H1 (cell line): ENCODE results near the gene KRTAP5-8. TPM values are rescaled to one million over a fixed set of nuclear protein-coding genes. Genes with fewer than 3 reads are reported as not detected.

ENCODE experiments used
- YY1 ChIP-seq: IDR thresholded peaks from 2 replicates; pipeline ENCODE4 v1.6.1; 2011; ENCODE audit warnings: low read depth, mild to moderate bottlenecking, low read length
- polyA plus RNA-seq, 7 experiments: library from polyadenylated mRNA; depleted of rRNA in 3 of 7; stranded (reverse) in 5 of 7; unstranded in 2 of 7; fragments of >200 nt in 5 of 7; fragments of 200-250 nt in 2 of 7; gene quantifications; 1 replicate in 5 of 7; 2 replicates in 1 of 7; 4 replicates in 1 of 7; pipeline versions ENCODE4 v1.2.1 to v1.2.3, GENCODE V29; 2011 to 2013; ENCODE audit warnings: missing spikeins in 2 of 7, mixed read lengths in 2 of 7
- total RNA-seq: library from RNA; stranded (reverse); fragmentation: NEBNext Ultra II Directional; extraction: Animal tissue kit (Norgen Biotek cat#: 25700); gene quantifications from 2 replicates; pipeline ENCODE4 v1.2.1, GENCODE V29; 2021

Gene KRTAP5-8
- total and polyA plus RNA-seq, 2 of the 8 experiments (the other 6 are each of a cell fraction or from before 2014, with no cell fraction given), result not detected

DNA sequence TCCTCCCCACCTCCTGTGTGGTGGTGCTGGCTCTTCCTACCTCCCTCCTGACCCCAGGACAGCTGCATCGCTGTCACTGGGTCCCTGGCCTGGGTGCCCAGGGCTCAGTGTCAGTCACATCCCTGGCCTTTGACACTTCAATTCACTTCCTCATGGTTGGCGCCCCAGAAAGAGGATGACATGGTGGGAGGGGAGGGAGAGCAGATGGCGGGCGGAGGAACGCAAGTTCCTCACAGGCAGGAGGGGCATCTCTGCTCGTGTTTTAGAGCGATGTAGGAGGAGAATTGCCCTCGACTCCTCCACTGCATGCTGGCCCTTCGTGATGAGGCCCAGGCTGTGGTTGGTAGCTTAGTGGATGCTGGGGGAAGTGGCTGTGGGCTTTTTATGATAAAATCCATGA, 45.9 kb upstream of the KRTAP5-8 start (continued):
- TF ChIP-seq YY1, result no peak
